Bronchial epithelial cell (primary cell): ENCODE measurements around the gene WDR70. TPM values are rescaled to one million over a fixed set of nuclear protein-coding genes. Genes with fewer than 3 reads are reported as not detected.

Experiments
- DNase-seq: peaks from one replicate; pipeline ENCODE4 v3.0.0-alpha.2; 2010; ENCODE audit warnings: low read depth
- FAIRE-seq: peaks from 2 replicates; lab custom pipeline; 2011; peaks lifted over from hg19 to GRCh38; lab: Jason Lieb, UNC
- H3K27me3 ChIP-seq: 2 replicates; pipeline ENCODE4 v1.5.1; 2011; ENCODE audit warnings: low read length; ENCODE audit not compliant: control insufficient read depth, insufficient read depth
- H3K36me3 ChIP-seq: 2 replicates; pipeline ENCODE4 v1.5.1; 2011; ENCODE audit warnings: low read length; ENCODE audit not compliant: control insufficient read depth, insufficient read depth
- H3K4me3 ChIP-seq: 2 replicates; pipeline ENCODE4 v1.5.1; 2011; ENCODE audit warnings: mild to moderate bottlenecking, low read depth, low read length, control low read depth
- total RNA-seq: library from RNA; depleted of rRNA; stranded (reverse); fragments of >200 nt; gene quantifications from 2 replicates; pipeline ENCODE4 v1.2.1, GENCODE V29; 2014
- TF ChIP-seq, protein P1 (sequence below): IDR thresholded peaks from 2 replicates; pipeline ENCODE4 v1.5.1; 2011; ENCODE audit warnings: mild to moderate bottlenecking, moderate library complexity, low read length, control low read depth, inconsistent platforms; ENCODE audit not compliant: insufficient read depth, severe bottlenecking

WDR70 gene
- total RNA-seq, 1 donor from 2014 or later: 17.9 TPM

- FAIRE-seq (no peak), DNase-seq (no peak)
- Histone ChIP-seq H3K27me3 (no peaks in the 10 kb centered on the region), H3K4me3 (no peak overlapping the region), H3K36me3 (no peaks in the 10 kb centered on the region)
- TF ChIP-seq, protein P1, sequence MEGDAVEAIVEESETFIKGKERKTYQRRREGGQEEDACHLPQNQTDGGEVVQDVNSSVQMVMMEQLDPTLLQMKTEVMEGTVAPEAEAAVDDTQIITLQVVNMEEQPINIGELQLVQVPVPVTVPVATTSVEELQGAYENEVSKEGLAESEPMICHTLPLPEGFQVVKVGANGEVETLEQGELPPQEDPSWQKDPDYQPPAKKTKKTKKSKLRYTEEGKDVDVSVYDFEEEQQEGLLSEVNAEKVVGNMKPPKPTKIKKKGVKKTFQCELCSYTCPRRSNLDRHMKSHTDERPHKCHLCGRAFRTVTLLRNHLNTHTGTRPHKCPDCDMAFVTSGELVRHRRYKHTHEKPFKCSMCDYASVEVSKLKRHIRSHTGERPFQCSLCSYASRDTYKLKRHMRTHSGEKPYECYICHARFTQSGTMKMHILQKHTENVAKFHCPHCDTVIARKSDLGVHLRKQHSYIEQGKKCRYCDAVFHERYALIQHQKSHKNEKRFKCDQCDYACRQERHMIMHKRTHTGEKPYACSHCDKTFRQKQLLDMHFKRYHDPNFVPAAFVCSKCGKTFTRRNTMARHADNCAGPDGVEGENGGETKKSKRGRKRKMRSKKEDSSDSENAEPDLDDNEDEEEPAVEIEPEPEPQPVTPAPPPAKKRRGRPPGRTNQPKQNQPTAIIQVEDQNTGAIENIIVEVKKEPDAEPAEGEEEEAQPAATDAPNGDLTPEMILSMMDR: no peak
These were observed 38.2 kb downstream of the WDR70 start for GRCh38 chr5:37417347-37417746.

DNA sequence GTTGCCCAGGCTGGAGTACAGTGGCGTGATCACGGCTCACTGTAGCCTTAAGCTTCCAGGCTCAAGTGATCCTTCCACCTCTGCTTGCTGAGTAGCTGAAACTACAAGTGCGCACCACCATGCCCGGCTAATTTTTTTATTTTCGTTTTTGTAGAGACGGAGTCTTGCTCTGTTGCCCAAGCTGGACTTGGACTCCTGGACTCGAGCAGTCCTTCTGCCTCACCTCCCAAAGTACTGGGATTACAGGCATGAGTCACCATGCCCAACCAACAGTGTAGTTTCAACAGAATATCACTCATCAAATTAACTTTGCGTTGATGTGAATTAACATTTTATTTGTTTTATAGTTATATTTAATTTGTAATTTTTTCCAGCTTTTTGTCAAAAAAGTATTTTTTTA lies 45.3 kb downstream of the WDR70 start:
- TF ChIP-seq, protein P1: no peak
- no peaks in the 10 kb centered on the region for H3K27me3 ChIP-seq
- DNase-seq: no peak
- H3K36me3 ChIP-seq: no peaks in the 10 kb centered on the region
- H3K4me3 ChIP-seq: no peak overlapping the region
- no peak for FAIRE-seq

DNA sequence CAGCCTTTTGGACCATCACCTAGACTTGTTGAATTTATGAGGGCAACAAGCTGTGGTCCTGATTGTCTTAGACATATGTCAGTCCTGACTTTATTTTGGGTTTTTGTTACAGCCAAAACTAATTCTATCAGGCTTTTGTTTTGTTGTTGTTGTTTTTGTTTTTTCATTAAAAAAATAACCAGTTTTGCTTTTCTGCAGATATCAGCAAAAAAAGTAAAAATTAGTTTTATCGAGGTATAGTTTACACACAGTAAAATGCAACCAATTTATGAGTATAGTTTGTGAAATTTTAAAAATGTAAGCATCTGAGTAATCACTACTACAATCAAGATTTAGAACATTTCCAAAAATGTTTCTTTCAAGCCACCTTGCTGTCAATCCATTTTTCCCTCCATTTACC lies 48.9 kb downstream of the WDR70 start:
- H3K27me3 ChIP-seq: no peaks in the 10 kb centered on the region

DNA sequence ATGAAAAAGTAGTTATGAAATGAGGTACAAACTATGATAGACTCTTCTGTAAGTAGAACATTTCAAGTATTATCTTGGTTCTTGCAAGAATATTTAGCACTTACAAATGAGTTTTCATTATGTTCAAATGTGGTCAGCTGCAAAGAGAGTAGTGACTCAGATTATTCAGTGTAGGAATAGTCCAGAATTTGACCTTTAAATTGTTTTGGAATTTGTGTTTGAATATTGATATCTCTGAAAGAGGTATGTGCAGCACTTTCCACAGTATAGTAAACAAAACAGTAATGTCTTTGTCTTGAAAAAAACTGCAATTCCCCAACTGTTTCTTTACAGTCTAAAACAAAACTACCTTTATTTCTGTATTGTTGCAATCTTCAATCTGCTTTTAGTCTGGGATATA lies 56.1 kb downstream of the WDR70 start:
- DNase-seq: no peak
- FAIRE-seq: no peak
- no peaks in the 10 kb centered on the region for H3K36me3 ChIP-seq
- TF ChIP-seq, protein P1: no peak
- H3K27me3 ChIP-seq: no peaks in the 10 kb centered on the region
- no peak overlapping the region for H3K4me3 ChIP-seq

More for the DNA sequence above, 48.9 kb downstream of the WDR70 start:
- no peak for DNase-seq
- H3K36me3 ChIP-seq: no peaks in the 10 kb centered on the region
- FAIRE-seq: no peak
- TF ChIP-seq, protein P1: no peak
- no peak overlapping the region for H3K4me3 ChIP-seq

- Histone ChIP-seq H3K36me3 (no peaks in the 10 kb centered on the region), H3K27me3 (no peaks in the 10 kb centered on the region), H3K4me3 (no peak overlapping the region)
- DNase-seq (no peak), FAIRE-seq (no peak)
- TF ChIP-seq, protein P1: no peak
These were observed 57.2 kb downstream of the WDR70 start for GRCh38 chr5:37436146-37436934.
